CD14-positive monocyte (primary cell): ENCODE data around the gene NDST4. TPM values are rescaled to one million over a fixed set of nuclear protein-coding genes. Genes with fewer than 3 reads are reported as not detected.

Experiments used
- DNase-seq, 3 donors: peaks; one replicate each; pipeline ENCODE4 v3.0.0-alpha.2; 2011 to 2022
- H2AFZ ChIP-seq: 2 replicates; pipeline ENCODE4 v1.6.0; 2012; ENCODE audit warnings: mild to moderate bottlenecking, low read depth, low read length, inconsistent platforms; ENCODE audit not compliant: insufficient read depth, poor library complexity, severe bottlenecking
- H3K27ac ChIP-seq, 2 donors: 1 replicate in 1 of 2; 2 replicates in 1 of 2; pipeline ENCODE4 v1.5.1; 2012 to 2013; ENCODE audit warnings: low read length in 2 of 2, control low read depth in 1 of 2, inconsistent platforms in 1 of 2, low read depth in 1 of 2, mild to moderate bottlenecking in 1 of 2
- H3K27me3 ChIP-seq, 2 donors: one replicate each; pipeline versions ENCODE4 v1.6.0 to v1.6.1; 2011 to 2013; ENCODE audit warnings: low read length in 2 of 2; ENCODE audit not compliant: control insufficient read depth in 2 of 2, insufficient read depth in 2 of 2
- H3K36me3 ChIP-seq, 2 donors: replicated peaks in 1 of 2; 1 replicate in 1 of 2; 2 replicates in 1 of 2; pipeline versions ENCODE4 v1.5.1 to v1.6.1; 2012 to 2013; ENCODE audit warnings: low read length in 2 of 2, control low read depth in 1 of 2, inconsistent platforms in 1 of 2, mild to moderate bottlenecking in 1 of 2; ENCODE audit not compliant: insufficient read depth in 2 of 2, control insufficient read depth in 1 of 2
- H3K4me1 ChIP-seq, 2 donors: 1 replicate in 1 of 2; 2 replicates in 1 of 2; pipeline versions ENCODE4 v1.5.1 to v1.6.1; 2012 to 2013; ENCODE audit warnings: low read length in 2 of 2, control low read depth in 1 of 2, inconsistent platforms in 1 of 2, mild to moderate bottlenecking in 1 of 2, moderate library complexity in 1 of 2; ENCODE audit not compliant: insufficient read depth in 2 of 2, control insufficient read depth in 1 of 2
- H3K4me2 ChIP-seq: replicated peaks from 2 replicates; pipeline ENCODE3; 2012; ENCODE audit warnings: low read length, moderate library complexity, mild to moderate bottlenecking; ENCODE audit not compliant: poor library complexity, severe bottlenecking; ENCODE audit errors: extremely low read depth
- H3K4me3 ChIP-seq, 3 experiments: fragments of 200-600 bp in 1 of 3; sonication (generic) in 1 of 3; replicated peaks in 1 of 3; 1 replicate in 2 of 3; 2 replicates in 1 of 3; pipeline ENCODE4 v1.5.1; 2011 to 2013; ENCODE audit warnings: low read length in 3 of 3, mild to moderate bottlenecking in 3 of 3, control low read depth in 2 of 3, low read depth in 2 of 3, inconsistent platforms in 1 of 3, moderate library complexity in 1 of 3
- H3K79me2 ChIP-seq: 2 replicates; pipeline ENCODE4 v1.6.0; 2012; ENCODE audit warnings: mild to moderate bottlenecking, control low read depth, inconsistent platforms, low read length, moderate library complexity; ENCODE audit not compliant: insufficient read depth
- H3K9ac ChIP-seq: 2 replicates; pipeline ENCODE4 v1.6.0; 2017; ENCODE audit warnings: low read length, mild to moderate bottlenecking; ENCODE audit not compliant: insufficient read depth, poor library complexity, severe bottlenecking
- H3K9me3 ChIP-seq, 2 donors: replicated peaks in 1 of 2; 1 replicate in 1 of 2; 2 replicates in 1 of 2; pipeline versions ENCODE4 v1.5.1 to v1.6.1; 2012 to 2013; ENCODE audit warnings: low read length in 2 of 2, control low read depth in 1 of 2; ENCODE audit not compliant: control insufficient read depth in 1 of 2, insufficient read depth in 1 of 2
- H4K20me1 ChIP-seq: 2 replicates; pipeline ENCODE4 v1.6.0; 2012; ENCODE audit warnings: mild to moderate bottlenecking, low read length, control low read depth, moderate library complexity; ENCODE audit not compliant: insufficient read depth
- H3K27ac Mint-ChIP-seq, 7 donors: one replicate each; pipeline ENCODE4 v1.8.0; 2020; ENCODE audit warnings: mild to moderate bottlenecking in 7 of 7, mixed read lengths in 7 of 7, moderate library complexity in 6 of 7, inconsistent platforms in 2 of 7
- H3K27me3 Mint-ChIP-seq, 3 donors: one replicate each; pipeline ENCODE4 v1.8.0; 2021 to 2022; ENCODE audit warnings: low read depth in 3 of 3, mild to moderate bottlenecking in 3 of 3, mixed read lengths in 3 of 3, moderate library complexity in 3 of 3, inconsistent platforms in 1 of 3
- H3K36me3 Mint-ChIP-seq, 2 donors: one replicate each; pipeline ENCODE4 v1.8.0; 2020; ENCODE audit warnings: mixed read lengths in 2 of 2, inconsistent platforms in 1 of 2, mild to moderate bottlenecking in 1 of 2
- H3K4me1 Mint-ChIP-seq: one replicate; pipeline ENCODE4 v1.8.0; 2020; ENCODE audit warnings: mild to moderate bottlenecking, mixed read lengths
- H3K4me3 Mint-ChIP-seq, 2 donors: one replicate each; pipeline ENCODE4 v1.8.0; 2020; ENCODE audit warnings: mild to moderate bottlenecking in 2 of 2, mixed read lengths in 2 of 2, moderate library complexity in 1 of 2
- H3K9me3 Mint-ChIP-seq, 7 donors: one replicate each; pipeline ENCODE4 v1.8.0; 2020 to 2022; ENCODE audit warnings: mixed read lengths in 7 of 7, mild to moderate bottlenecking in 6 of 7, moderate library complexity in 6 of 7, inconsistent platforms in 2 of 7
- CTCF ChIP-seq: fragments of 200-600 bp; IDR thresholded peaks from one replicate; pipeline ENCODE4 v1.8.0; 2022; ENCODE audit warnings: antibody characterized with exemption, mild to moderate bottlenecking
- WGBS: methylation state at CpG from one replicate; pipeline ENCODE4 v1.1.5; 2013; ENCODE audit warnings: missing lambda C conversion rate; ENCODE audit not compliant: insufficient coverage; 5-methylcytosine and 5-hydroxymethylcytosine counted together
- intact Hi-C, 2 donors: fragments of 100-400 bp; cut with micrococcal nuclease; formaldehyde crosslinking; loops; one replicate each; pipeline versions ENCODE4 v1.15.0 to v1.15.1; 2023
- polyA plus RNA-seq, 3 donors: library from polyadenylated mRNA; depleted of rRNA in 1 of 3; unstranded in 2 of 3; stranded (reverse) in 1 of 3; fragments of 300-500 nt in 2 of 3; fragments of >200 nt in 1 of 3; fragmentation: Illumina TruSeq in 2 of 3; gene quantifications; 1 replicate in 2 of 3; 2 replicates in 1 of 3; pipeline ENCODE4 v1.2.3, GENCODE V29; 2012 to 2021

NDST4 gene
- polyA plus RNA-seq, 3 donors: not detected

DNA sequence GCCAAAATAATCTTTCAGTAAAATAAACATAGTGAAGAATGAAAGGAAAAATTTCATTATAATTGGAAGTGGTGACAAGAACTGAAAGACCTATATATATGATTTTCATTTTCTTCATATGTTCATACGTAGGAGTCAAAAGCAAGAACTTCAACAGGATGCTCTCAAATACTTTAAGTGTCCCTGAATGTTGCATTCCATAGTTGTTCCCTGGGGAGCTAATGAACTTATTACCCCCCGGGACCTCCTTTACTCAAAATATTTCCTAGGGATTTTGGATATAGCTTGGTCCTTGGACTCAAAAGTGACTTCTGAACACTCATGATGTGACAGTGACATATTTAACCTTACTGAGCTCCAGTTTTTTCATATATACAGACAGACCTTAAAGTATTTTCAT lies 44.9 kb upstream of the NDST4 start:
- Histone ChIP-seq H3K4me1 (no peaks in the 10 kb centered on the region), H3K36me3 (no peaks in the 10 kb centered on the region), H4K20me1 (no peaks in the 10 kb centered on the region), H3K27ac (no peak overlapping the region), H3K9ac (no peak overlapping the region), H3K27me3 (no peaks in the 10 kb centered on the region), H3K9me3 (no peaks in the 10 kb centered on the region), H3K79me2 (no peaks in the 10 kb centered on the region), H2AFZ (no peak overlapping the region), H3K4me3 (no peak overlapping the region), H3K4me2 (no peak overlapping the region)
- H3K36me3 Mint-ChIP-seq: no peaks in the 10 kb centered on the region
- no CpG with 5 or more reads among the region's 2 CpGs for WGBS
- no peak for TF ChIP-seq CTCF
- no peaks in the 10 kb centered on the region for H3K4me1 Mint-ChIP-seq
- no peak for DNase-seq
- H3K27ac Mint-ChIP-seq: no peak overlapping the region
- no peak overlapping the region for H3K4me3 Mint-ChIP-seq
- H3K27me3 Mint-ChIP-seq: no peaks in the 10 kb centered on the region
- H3K9me3 Mint-ChIP-seq: peaks cover 0 to 2% (median 0%) of the 10 kb centered on the region in 7 donors
- intact Hi-C loops: no loop called here

- intact Hi-C loops: no loop called here
- H3K27ac ChIP-seq: no peak overlapping the region
- Mint-ChIP-seq H3K4me1 (no peaks in the 10 kb centered on the region), H3K36me3 (no peaks in the 10 kb centered on the region), H3K27me3 (no peaks in the 10 kb centered on the region), H3K9me3 (peaks cover 0 to 2% (median 0%) of the 10 kb centered on the region in 7 donors), H3K4me3 (no peak overlapping the region), H3K27ac (no peak overlapping the region)
- no peaks in the 10 kb centered on the region for H3K36me3 ChIP-seq
- H3K27me3 ChIP-seq: no peaks in the 10 kb centered on the region
- H4K20me1 ChIP-seq: no peaks in the 10 kb centered on the region
- no peak for TF ChIP-seq CTCF
- no peak overlapping the region for H3K9ac ChIP-seq
- no peak overlapping the region for H2AFZ ChIP-seq
- no peaks in the 10 kb centered on the region for H3K9me3 ChIP-seq
- H3K4me1 ChIP-seq: no peaks in the 10 kb centered on the region
- DNase-seq: no peak
- no peak overlapping the region for H3K4me2 ChIP-seq
- no peak overlapping the region for H3K4me3 ChIP-seq
- H3K79me2 ChIP-seq: no peaks in the 10 kb centered on the region
Measured at GRCh38 chr4:115154826-115155225, 41.4 kb upstream of the NDST4 start.
